Neural crest cell (in vitro differentiated cells): ENCODE results near the gene VRK2. TPM values are rescaled to one million over a fixed set of nuclear protein-coding genes. Genes with fewer than 3 reads are reported as not detected.
"Not testable (repeated sequence)": the region's sequence is repeated elsewhere in the genome, so short reads cannot be mapped to it uniquely, and the experiment has no call there.

Source experiments
- DNase-seq: peaks from one replicate; pipeline ENCODE4 v3.0.0; 2021; ENCODE audit warnings: low read depth, mixed read lengths, low spot score
- H3K27ac Mint-ChIP-seq: one replicate; pipeline ENCODE4 v1.8.0; 2021; ENCODE audit warnings: mild to moderate bottlenecking, mixed read lengths; ENCODE audit not compliant: unreplicated experiment
- H3K27me3 Mint-ChIP-seq: 2 replicates; pipeline ENCODE4 v1.8.0; 2021; ENCODE audit warnings: low read depth, mild to moderate bottlenecking, mixed read lengths
- H3K36me3 Mint-ChIP-seq: 2 replicates; pipeline ENCODE4 v1.8.0; 2021; ENCODE audit warnings: low read depth, mild to moderate bottlenecking, mixed read lengths
- H3K4me1 Mint-ChIP-seq: 2 replicates; pipeline ENCODE4 v1.8.0; 2021; ENCODE audit warnings: mixed read lengths
- H3K4me3 Mint-ChIP-seq: one replicate; pipeline ENCODE4 v1.8.0; 2021; ENCODE audit warnings: mild to moderate bottlenecking, mixed read lengths
- H3K9me3 Mint-ChIP-seq: 2 replicates; pipeline ENCODE4 v1.8.0; 2021; ENCODE audit warnings: mixed read lengths
- CTCF ChIP-seq: fragments of 200-600 bp; sonication (generic); conservative IDR thresholded peaks from 2 replicates; pipeline ENCODE4 v1.5.0; 2021; ENCODE audit warnings: antibody characterized with exemption, mild to moderate bottlenecking
- total RNA-seq: library from RNA; stranded (reverse); gene quantifications from 2 replicates; pipeline ENCODE4 v1.2.1, GENCODE V29; 2021

VRK2 gene
- total RNA-seq, 1 donor from 2014 or later, result 21.4 TPM

- Mint-ChIP-seq H3K36me3 (peaks cover 59% of the 10 kb centered on the region), H3K9me3 (peaks cover 11% of the 10 kb centered on the region)
- DNase-seq, H3K4me3 Mint-ChIP-seq, H3K27ac Mint-ChIP-seq, H3K4me1 Mint-ChIP-seq, H3K27me3 Mint-ChIP-seq: not testable (repeated sequence)
Observed at GRCh38 chr2:58177187-58177586, 130.6 kb downstream of the VRK2 start.

GRCh38 chr2:58180175-58180574 is 133.6 kb downstream of the VRK2 start:
- DNase-seq, H3K27me3 Mint-ChIP-seq, H3K4me3 Mint-ChIP-seq, H3K27ac Mint-ChIP-seq, H3K9me3 Mint-ChIP-seq, H3K4me1 Mint-ChIP-seq: not testable (repeated sequence)
- peaks cover 36% of the 10 kb centered on the region for H3K36me3 Mint-ChIP-seq

DNA sequence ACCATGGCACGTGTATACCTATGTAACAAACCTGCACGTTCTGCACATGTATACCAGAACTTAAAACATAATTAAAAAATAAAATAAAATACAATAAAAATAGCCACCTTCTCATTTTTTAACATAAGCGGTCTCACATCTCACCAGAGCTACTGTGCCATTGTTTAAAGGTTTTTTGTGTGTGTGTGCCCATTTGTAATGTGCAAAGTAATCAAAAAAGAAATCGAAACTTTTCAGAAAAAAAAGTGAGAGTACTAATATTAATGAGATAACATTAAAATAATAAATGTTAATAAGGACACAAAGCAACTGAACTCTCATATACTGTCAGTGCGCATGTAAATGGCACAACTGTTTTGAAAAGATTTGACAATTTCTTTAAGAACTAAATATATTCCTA is 134.0 kb downstream of the VRK2 start:
- Mint-ChIP-seq H3K4me1 (no peaks in the 10 kb centered on the region), H3K27ac (no peak overlapping the region), H3K9me3 (peaks cover 6% of the 10 kb centered on the region), H3K36me3 (peaks cover 33% of the 10 kb centered on the region), H3K4me3 (no peak overlapping the region), H3K27me3 (no peaks in the 10 kb centered on the region)
- no peak for TF ChIP-seq CTCF
- DNase-seq, result no peak

DNA sequence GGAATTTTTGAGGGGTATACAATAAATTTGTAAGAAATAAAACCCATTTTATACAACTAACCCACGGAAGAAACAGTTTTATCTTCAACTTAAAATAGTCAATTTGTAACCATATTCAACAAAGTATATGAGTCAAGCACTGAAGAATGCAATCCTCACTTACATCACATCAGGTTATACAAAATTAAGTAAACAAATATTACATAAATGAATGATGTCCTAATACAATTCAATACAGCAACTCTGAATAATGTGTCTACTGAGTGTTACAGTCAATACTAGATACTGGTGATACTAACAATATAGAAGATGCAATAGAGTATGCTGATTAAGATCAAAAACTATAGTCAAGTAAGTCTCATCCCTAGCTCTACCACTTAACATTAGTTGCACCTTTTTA is 135.9 kb downstream of the VRK2 start:
- peaks cover 6% of the 10 kb centered on the region for H3K9me3 Mint-ChIP-seq
- H3K4me1 Mint-ChIP-seq, result no peaks in the 10 kb centered on the region
- peaks cover 40% of the 10 kb centered on the region for H3K36me3 Mint-ChIP-seq
- no peaks in the 10 kb centered on the region for H3K27me3 Mint-ChIP-seq
- no peak overlapping the region for H3K4me3 Mint-ChIP-seq
- no peak overlapping the region for H3K27ac Mint-ChIP-seq
- DNase-seq, result no peak
- TF ChIP-seq CTCF, result no peak

GRCh38 chr2:58186501-58186900 is 139.9 kb downstream of the VRK2 start:
- Mint-ChIP-seq H3K36me3 (peaks cover 29% of the 10 kb centered on the region), H3K27me3 (no peaks in the 10 kb centered on the region), H3K4me3 (no peak overlapping the region), H3K9me3 (no peaks in the 10 kb centered on the region), H3K27ac (no peak overlapping the region), H3K4me1 (no peaks in the 10 kb centered on the region)
- no peak for DNase-seq
- TF ChIP-seq CTCF, result no peak

DNA sequence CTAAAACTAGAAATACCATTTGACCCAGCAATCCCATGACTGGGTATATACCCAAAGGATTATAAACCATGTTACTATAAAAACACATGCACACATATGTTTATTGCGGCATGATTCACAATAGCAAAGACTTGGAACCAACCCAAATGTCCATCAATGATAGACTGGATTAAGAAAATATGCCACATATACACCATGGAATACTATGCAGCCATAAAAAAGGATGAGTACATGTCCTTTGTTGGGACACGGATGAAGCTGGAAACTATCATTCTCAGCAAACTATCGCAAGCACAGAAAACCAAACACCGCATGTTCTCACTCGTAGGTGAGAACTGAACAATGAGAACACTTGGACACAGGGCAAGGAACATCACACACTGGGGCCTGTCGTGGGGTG is 140.4 kb downstream of the VRK2 start:
- peaks cover 29% of the 10 kb centered on the region for H3K36me3 Mint-ChIP-seq
- not testable (repeated sequence) for H3K27me3 Mint-ChIP-seq, H3K27ac Mint-ChIP-seq, DNase-seq, H3K4me3 Mint-ChIP-seq, H3K4me1 Mint-ChIP-seq, H3K9me3 Mint-ChIP-seq

GRCh38 chr2:58194458-58194857 is 147.9 kb downstream of the VRK2 start:
- H3K27me3 Mint-ChIP-seq, result no peaks in the 10 kb centered on the region
- no peak overlapping the region for H3K4me3 Mint-ChIP-seq
- no peak for DNase-seq
- H3K9me3 Mint-ChIP-seq, result no peaks in the 10 kb centered on the region
- TF ChIP-seq CTCF, result no peak
- H3K4me1 Mint-ChIP-seq, result no peaks in the 10 kb centered on the region
- no peak overlapping the region for H3K27ac Mint-ChIP-seq
- H3K36me3 Mint-ChIP-seq, result peaks cover 4% of the 10 kb centered on the region
